Ammon's horn (tissue), 1 donor: ENCODE data around the gene WTAP.
"Not testable (repeated sequence)": the region's sequence is repeated elsewhere in the genome, so short reads cannot be mapped to it uniquely, and the experiment has no call there.

Experiments used
- DNase-seq: peaks from one replicate; pipeline ENCODE4 v3.0.0-alpha.2; 2016; ENCODE audit warnings: low spot score

WTAP gene

GRCh38 chr6:159729598-159730331 is 2.5 kb downstream of the WTAP start:
- DNase-seq = peak; percentile 11

GRCh38 chr6:159730332-159730676 is 3.0 kb downstream of the WTAP start:
- DNase-seq = no peak

DNA sequence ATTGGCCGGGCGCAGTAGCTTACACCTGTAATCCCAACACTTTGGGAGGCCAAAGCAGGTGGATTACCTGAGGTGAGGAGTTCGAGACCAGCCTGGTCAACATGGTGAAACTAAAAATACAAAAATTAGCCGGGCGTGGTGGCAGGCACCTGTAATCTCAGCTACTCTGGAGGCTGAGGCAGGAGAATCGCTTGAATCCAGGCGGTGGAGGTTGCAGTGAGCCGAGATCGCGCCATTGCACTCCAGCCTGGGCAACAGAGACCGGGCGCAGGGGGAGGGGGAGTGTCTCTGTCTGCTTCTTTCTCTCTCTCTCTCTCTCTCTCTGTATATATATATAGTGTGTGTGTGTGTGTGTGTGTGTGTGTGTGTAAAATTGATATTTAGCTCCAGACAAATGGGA is 5.2 kb downstream of the WTAP start:
- DNase-seq = not testable (repeated sequence)

DNA sequence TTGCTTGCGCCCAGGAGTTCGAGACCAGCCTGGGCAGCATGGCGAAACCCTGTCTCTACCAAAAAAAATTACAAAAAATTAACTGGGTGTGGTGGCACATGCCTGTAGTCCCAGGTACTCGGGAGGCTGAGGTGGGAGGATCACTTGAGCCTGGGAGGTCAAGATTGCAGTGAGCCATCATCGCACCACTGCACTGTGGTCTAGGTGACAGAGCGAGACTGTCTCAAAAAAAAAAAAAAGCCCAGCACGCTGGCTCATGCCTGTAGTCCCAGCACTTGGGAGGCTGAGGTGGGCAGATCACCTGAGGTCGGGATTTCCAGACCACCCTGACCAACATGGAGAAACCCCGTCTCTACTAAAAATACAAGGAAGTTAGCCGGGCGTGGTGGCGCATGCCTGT is 6.1 kb downstream of the WTAP start:
- DNase-seq = not testable (repeated sequence)

DNA sequence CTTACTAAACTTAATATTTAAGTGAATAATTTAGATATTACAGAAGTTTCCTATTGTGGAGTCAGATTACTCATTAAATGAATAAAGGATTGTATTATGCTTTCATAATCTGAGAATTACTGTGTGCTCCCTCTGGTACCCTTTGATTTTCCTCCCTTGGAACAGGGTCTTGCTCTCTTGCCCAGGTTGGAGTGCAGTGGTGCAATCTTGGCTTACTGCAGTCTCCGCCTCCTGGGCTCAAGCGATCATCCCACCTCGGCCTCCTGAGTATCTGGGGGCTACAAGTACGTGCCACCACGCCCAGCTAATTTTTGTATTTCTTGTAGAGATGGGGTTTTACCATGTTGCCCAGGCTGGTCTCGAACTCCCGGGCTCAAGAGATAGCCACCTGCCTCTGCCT is 9.6 kb downstream of the WTAP start:
- DNase-seq = no peak

- DNase-seq = no peak
Observed at GRCh38 chr6:159739341-159739740, 12.0 kb downstream of the WTAP start.

DNA sequence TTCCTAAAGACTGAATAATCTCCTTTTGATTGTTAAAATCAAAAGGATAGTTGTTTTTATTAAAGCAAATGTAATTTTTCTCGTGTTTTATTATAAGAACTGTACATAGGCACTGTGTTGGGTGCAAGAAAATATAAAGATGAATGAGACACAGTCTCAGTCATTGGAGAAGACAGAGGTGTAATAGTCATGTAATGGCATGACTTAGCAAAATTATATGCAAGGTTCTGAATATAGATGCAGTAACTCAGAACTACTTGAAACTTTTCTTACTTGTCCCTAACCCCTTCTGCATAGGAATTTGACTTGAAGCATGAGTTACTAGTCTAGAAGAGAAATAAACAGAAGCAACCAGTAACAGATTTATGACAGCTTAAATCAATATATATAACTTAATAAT is 14.9 kb downstream of the WTAP start:
- DNase-seq = no peak

- no peak for DNase-seq
Observed at GRCh38 chr6:159745081-159745480, 17.8 kb downstream of the WTAP start.

GRCh38 chr6:159746759-159747158 is 19.5 kb downstream of the WTAP start:
- DNase-seq = no peak

- DNase-seq = not testable (repeated sequence)
Observed at GRCh38 chr6:159748127-159748526, 20.8 kb downstream of the WTAP start.

DNA sequence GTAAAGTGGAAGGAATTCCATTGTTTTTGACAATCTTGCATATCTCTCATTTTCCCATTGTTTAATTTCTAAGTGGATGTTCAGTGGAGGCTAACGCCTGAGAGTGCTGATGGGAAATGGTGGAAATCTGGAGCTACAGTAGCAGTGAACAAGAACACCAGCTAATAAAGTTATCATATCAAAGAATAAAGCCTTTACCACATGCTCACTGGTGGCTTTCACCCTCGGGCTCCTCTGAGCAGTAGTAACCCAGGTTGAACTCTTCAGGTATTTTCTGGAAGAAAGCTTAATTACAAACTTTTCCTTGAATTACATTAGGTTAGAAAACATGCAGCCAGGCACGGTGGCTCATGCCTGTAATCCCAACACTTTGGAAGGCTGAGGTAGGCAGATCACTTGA is 24.1 kb downstream of the WTAP start:
- no peak for DNase-seq

- DNase-seq = no peak
Observed at GRCh38 chr6:159753081-159753872, 26.0 kb downstream of the WTAP start.

DNA sequence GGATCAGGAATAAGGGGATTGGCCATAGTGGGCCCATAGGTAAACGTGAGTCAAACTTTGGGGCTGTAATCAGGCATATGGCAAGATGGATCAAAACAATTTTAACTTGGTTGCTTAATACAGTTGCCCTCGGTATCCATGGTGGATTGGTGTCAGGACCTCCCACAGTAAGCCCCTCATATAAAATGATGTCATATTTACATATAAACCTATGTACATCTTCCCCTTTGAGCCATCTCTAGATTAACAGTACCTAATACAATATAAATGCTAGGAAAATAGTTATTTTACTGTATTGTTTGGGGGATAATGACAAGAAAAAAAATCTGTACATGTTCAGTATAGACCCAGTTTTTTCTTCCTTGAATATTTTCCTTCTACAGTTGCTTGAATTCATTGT is 27.1 kb downstream of the WTAP start:
- DNase-seq = no peak

- DNase-seq = peak; percentile 35
Observed at GRCh38 chr6:159754959-159755914, 27.9 kb downstream of the WTAP start.

- no peak for DNase-seq
Observed at GRCh38 chr6:159756508-159756907, 29.2 kb downstream of the WTAP start.

GRCh38 chr6:159758031-159759001 is 31.0 kb downstream of the WTAP start:
- no peak for DNase-seq

DNA sequence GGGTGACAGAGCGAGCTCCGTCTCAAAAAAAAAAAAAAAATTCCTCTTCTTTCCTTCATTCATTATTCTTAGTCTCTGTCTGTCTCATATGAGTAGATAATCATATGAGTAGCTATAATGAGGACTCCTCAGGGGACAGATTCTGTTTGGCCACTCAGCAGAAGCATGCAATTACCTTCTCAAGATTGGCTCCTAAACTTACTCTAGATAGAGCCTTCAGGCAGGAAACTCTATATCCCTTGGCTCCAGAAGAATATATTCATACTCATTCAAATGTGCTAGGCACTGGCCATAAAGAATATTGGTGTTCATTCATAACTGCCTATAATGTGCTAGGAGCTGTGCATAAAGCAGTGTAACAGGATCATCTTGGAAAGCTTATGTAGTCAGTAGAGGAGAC is 32.3 kb downstream of the WTAP start:
- no peak for DNase-seq

GRCh38 chr6:159760602-159761057 is 33.3 kb downstream of the WTAP start:
- DNase-seq = no peak

DNA sequence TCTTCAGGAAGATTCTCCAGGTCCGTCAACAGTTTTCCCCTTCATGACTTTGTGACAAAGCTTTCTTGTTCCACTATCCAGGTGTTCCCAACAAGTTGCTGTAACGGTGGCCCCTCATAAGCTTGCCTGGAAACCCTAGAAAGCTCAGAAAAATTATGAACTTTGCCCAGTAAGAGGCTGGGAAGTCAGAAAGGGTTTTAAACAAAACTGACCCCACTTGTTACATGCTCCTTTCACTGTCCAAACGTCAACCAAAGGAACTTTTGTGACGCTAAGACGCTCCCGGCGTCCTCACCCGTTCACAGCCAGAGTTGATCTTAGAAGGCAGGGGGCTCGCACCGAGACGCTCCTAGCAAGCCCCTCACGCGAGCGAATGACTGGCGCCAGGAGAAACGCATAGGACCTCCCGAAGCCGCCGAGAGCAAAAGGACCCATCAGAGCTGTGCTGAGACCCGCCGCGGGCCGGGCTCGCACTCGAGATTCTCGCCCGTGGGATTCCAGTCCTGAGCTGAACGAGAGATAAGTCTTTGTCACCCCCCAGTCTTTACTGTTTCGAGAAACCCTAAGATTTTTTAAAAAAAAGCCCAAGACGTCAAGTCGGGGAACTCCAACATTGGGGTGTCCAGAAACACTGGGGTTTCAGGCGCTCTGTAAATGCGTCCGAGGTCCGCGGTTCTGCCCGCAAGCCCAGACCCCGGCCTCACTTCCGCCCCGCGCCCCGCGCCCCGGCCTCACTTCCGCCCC is 34.0 kb downstream of the WTAP start:
- peak; percentile 22 for DNase-seq
